HepG2 (cell line): ENCODE results near the gene EHD1. TPM values are rescaled to one million over a fixed set of nuclear protein-coding genes. Genes with fewer than 3 reads are reported as not detected.

ENCODE experiments used
- ADNP ChIP-seq: sonication (generic); formaldehyde crosslinking; IDR thresholded peaks from 2 replicates; pipeline ENCODE4 v1.4.0; 2020; ENCODE audit warnings: missing genetic modification reagents
- ATF3 ChIP-seq: sonication (generic); formaldehyde crosslinking; IDR thresholded peaks from 2 replicates; pipeline ENCODE4 v1.4.0; 2020; ENCODE audit warnings: missing genetic modification reagents
- ATF7-NPFF ChIP-seq: sonication (generic); formaldehyde crosslinking; IDR thresholded peaks from 2 replicates; pipeline ENCODE4 v1.8.1; 2023; ENCODE audit warnings: mild to moderate bottlenecking, low read depth, missing genetic modification reagents, moderate library complexity
- E2F2 ChIP-seq: sonication (generic); formaldehyde crosslinking; IDR thresholded peaks from 2 replicates; pipeline ENCODE4 v1.4.0; 2020; ENCODE audit warnings: missing genetic modification reagents, borderline replicate concordance
- EP300 ChIP-seq, 3 experiments: sonication (generic) in 1 of 3; formaldehyde crosslinking in 1 of 3; IDR thresholded peaks; 2 replicates each; pipeline versions ENCODE4 v1.5.1 to v1.6.1; 2011 to 2020; ENCODE audit warnings: low read depth in 2 of 3, low read length in 2 of 3, borderline replicate concordance in 1 of 3, improper control_type of control experiment in 1 of 3, mild to moderate bottlenecking in 1 of 3, missing genetic modification reagents in 1 of 3, moderate library complexity in 1 of 3
- FOXJ3 ChIP-seq: sonication (generic); formaldehyde crosslinking; IDR thresholded peaks from 2 replicates; pipeline ENCODE4 v1.4.0; 2020; ENCODE audit warnings: missing genetic modification reagents, mild to moderate bottlenecking, borderline replicate concordance
- HMG20A ChIP-seq: IDR thresholded peaks from 2 replicates; pipeline ENCODE4 v1.6.1; 2016; ENCODE audit warnings: borderline replicate concordance
- JUN ChIP-seq: sonication (generic); formaldehyde crosslinking; IDR thresholded peaks from 2 replicates; pipeline ENCODE4 v1.4.0; 2020; ENCODE audit warnings: mild to moderate bottlenecking, missing genetic modification reagents
- KDM2A ChIP-seq: sonication (generic); formaldehyde crosslinking; IDR thresholded peaks from 2 replicates; pipeline ENCODE4 v1.4.0; 2020; ENCODE audit warnings: low read depth, missing genetic modification reagents, borderline replicate concordance
- MEF2D ChIP-seq: sonication (generic); formaldehyde crosslinking; IDR thresholded peaks from 2 replicates; pipeline ENCODE4 v1.5.1; 2020; ENCODE audit warnings: mild to moderate bottlenecking, missing genetic modification reagents
- PATZ1 ChIP-seq: sonication (generic); formaldehyde crosslinking; IDR thresholded peaks from 2 replicates; pipeline ENCODE4 v1.4.0; 2020; ENCODE audit warnings: missing genetic modification reagents
- SALL1 ChIP-seq: sonication (generic); formaldehyde crosslinking; IDR thresholded peaks from 2 replicates; pipeline ENCODE4 v1.8.0; 2022; ENCODE audit warnings: mild to moderate bottlenecking, missing genetic modification reagents
- ZNF160 ChIP-seq: sonication (generic); formaldehyde crosslinking; IDR thresholded peaks from 2 replicates; pipeline ENCODE4 v1.8.0; 2022; ENCODE audit warnings: mild to moderate bottlenecking, inconsistent platforms, missing genetic modification reagents
- ZNF251 ChIP-seq: sonication (generic); formaldehyde crosslinking; IDR thresholded peaks from 2 replicates; pipeline ENCODE4 v1.9.0; 2021; ENCODE audit warnings: mild to moderate bottlenecking, missing genetic modification reagents
- ZNF558 ChIP-seq: sonication (generic); formaldehyde crosslinking; IDR thresholded peaks from 2 replicates; pipeline ENCODE4 v1.9.0; 2022; ENCODE audit warnings: mild to moderate bottlenecking, missing genetic modification reagents, borderline replicate concordance
- ZNF629 ChIP-seq: sonication (generic); formaldehyde crosslinking; conservative IDR thresholded peaks from 2 replicates; pipeline ENCODE4 v1.5.0; 2020; ENCODE audit warnings: missing genetic modification reagents
- ZNF790 ChIP-seq: sonication (generic); formaldehyde crosslinking; IDR thresholded peaks from 2 replicates; pipeline ENCODE4 v1.8.0; 2022; ENCODE audit warnings: missing genetic modification reagents, mild to moderate bottlenecking, borderline replicate concordance
- polyA plus RNA-seq, 8 experiments: library from polyadenylated mRNA; depleted of rRNA in 3 of 8; stranded (reverse) in 7 of 8; unstranded in 1 of 8; fragments of >200 nt; fragmentation: Illumina TruSeq in 4 of 8; extraction: Trizol in 4 of 8; gene quantifications; 2 replicates each; pipeline versions ENCODE4 v1.2.1 to v1.2.3, GENCODE V29; 2011 to 2016; ENCODE audit warnings: low read depth in 4 of 8, missing spikeins in 1 of 8, mixed read lengths in 1 of 8; ENCODE audit not compliant: insufficient read depth in 1 of 8
- total RNA-seq, 5 experiments: library from RNA; depleted of rRNA; stranded (reverse); fragments of >200 nt; fragmentation: Illumina TruSeq; extraction: Trizol; gene quantifications; 2 replicates each; pipeline ENCODE4 v1.2.3, GENCODE V29; 2016; ENCODE audit warnings: low read depth in 1 of 5
- TF ChIP-seq, protein P1 (sequence below): sonication (generic); IDR thresholded peaks from 2 replicates; pipeline ENCODE4 v1.6.1; 2016; ENCODE audit warnings: low read depth, borderline replicate concordance
- TF ChIP-seq, protein P2 (sequence below): IDR thresholded peaks from 2 replicates; pipeline ENCODE4 v1.6.1; 2012; ENCODE audit warnings: inconsistent platforms
- TF ChIP-seq, protein P3 (sequence below): sonication (generic); formaldehyde crosslinking; IDR thresholded peaks from 2 replicates; pipeline ENCODE4 v1.5.0; 2020; ENCODE audit warnings: missing genetic modification reagents
- TF ChIP-seq, protein P4 (sequence below): sonication (generic); formaldehyde crosslinking; IDR thresholded peaks from 2 replicates; pipeline ENCODE4 v1.5.0; 2020; ENCODE audit warnings: mild to moderate bottlenecking, missing genetic modification reagents

EHD1 gene
- total and polyA plus RNA-seq, 2 of the 13 experiments (the other 11 are each of a cell fraction or from before 2014, with no cell fraction given), result 23.6 to 26.6 TPM

- TF ChIP-seq ATF7-NPFF (CRISPR knock-in tag) (no peak), MEF2D (CRISPR knock-in tag) (no peak), ATF3 (CRISPR knock-in tag) (no peak), PATZ1 (no peak; the same call in 1 of the 2 replicates), ZNF558 (no peak), ZNF790 (CRISPR knock-in tag) (no peak), SALL1 (CRISPR knock-in tag) (no peak), E2F2 (CRISPR knock-in tag) (no peak), JUN (CRISPR knock-in tag) (no peak), KDM2A (CRISPR knock-in tag) (no peak), HMG20A (CRISPR knock-in tag) (no peak), ZNF629 (CRISPR knock-in tag) (peak; percentile 98), FOXJ3 (CRISPR knock-in tag) (no peak), ADNP (CRISPR knock-in tag) (peak; percentile 87; the same call in 1 of the 2 replicates), EP300 (IDR thresholded peaks at IDR 0.05; ENCODE audit: low read depth in 2 of 2, low read length in 2 of 2) (no peak), EP300 (CRISPR knock-in tag; IDR thresholded peaks at IDR 0.05; ENCODE audit: borderline replicate concordance) (no peak), ZNF251 (CRISPR knock-in tag) (no peak), ZNF160 (no peak)
- TF ChIP-seq, protein P1, sequence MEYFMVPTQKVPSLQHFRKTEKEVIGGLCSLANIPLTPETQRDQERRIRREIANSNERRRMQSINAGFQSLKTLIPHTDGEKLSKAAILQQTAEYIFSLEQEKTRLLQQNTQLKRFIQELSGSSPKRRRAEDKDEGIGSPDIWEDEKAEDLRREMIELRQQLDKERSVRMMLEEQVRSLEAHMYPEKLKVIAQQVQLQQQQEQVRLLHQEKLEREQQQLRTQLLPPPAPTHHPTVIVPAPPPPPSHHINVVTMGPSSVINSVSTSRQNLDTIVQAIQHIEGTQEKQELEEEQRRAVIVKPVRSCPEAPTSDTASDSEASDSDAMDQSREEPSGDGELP, result peak; percentile 20; the same call in 1 of the 2 replicates
- TF ChIP-seq, protein P2, sequence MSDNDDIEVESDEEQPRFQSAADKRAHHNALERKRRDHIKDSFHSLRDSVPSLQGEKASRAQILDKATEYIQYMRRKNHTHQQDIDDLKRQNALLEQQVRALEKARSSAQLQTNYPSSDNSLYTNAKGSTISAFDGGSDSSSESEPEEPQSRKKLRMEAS, result peak; percentile 39; the same call in 1 of the 2 replicates
- TF ChIP-seq, protein P3, sequence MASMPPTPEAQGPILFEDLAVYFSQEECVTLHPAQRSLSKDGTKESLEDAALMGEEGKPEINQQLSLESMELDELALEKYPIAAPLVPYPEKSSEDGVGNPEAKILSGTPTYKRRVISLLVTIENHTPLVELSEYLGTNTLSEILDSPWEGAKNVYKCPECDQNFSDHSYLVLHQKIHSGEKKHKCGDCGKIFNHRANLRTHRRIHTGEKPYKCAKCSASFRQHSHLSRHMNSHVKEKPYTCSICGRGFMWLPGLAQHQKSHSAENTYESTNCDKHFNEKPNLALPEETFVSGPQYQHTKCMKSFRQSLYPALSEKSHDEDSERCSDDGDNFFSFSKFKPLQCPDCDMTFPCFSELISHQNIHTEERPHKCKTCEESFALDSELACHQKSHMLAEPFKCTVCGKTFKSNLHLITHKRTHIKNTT (CRISPR knock-in tag), result no peak
- TF ChIP-seq, protein P4, sequence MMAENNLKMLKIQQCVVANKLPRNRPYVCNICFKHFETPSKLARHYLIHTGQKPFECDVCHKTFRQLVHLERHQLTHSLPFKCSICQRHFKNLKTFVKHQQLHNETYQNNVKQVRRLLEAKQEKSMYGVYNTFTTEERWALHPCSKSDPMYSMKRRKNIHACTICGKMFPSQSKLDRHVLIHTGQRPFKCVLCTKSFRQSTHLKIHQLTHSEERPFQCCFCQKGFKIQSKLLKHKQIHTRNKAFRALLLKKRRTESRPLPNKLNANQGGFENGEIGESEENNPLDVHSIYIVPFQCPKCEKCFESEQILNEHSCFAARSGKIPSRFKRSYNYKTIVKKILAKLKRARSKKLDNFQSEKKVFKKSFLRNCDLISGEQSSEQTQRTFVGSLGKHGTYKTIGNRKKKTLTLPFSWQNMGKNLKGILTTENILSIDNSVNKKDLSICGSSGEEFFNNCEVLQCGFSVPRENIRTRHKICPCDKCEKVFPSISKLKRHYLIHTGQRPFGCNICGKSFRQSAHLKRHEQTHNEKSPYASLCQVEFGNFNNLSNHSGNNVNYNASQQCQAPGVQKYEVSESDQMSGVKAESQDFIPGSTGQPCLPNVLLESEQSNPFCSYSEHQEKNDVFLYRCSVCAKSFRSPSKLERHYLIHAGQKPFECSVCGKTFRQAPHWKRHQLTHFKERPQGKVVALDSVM (CRISPR knock-in tag), result no peak
These were observed 33.2 kb downstream of the EHD1 start (continued) for GRCh38 chr11:64845129-64845775.
